SK-N-SH (cell line): ENCODE results near the gene ZNF708. TPM values are rescaled to one million over a fixed set of nuclear protein-coding genes. Genes with fewer than 3 reads are reported as not detected.
"Not testable (repeated sequence)": the region's sequence is repeated elsewhere in the genome, so short reads cannot be mapped to it uniquely, and the experiment has no call there.

Experiments
- CTCF ChIA-PET: fragments of 300-600, 350-600 bp; formaldehyde crosslinking; extraction: SDS; loops from one replicate; lab custom pipeline; 2021; lab: Yijun Ruan, JAX
- POLR2A ChIA-PET: fragments of 350-600 bp; sonication (Branson Sonifier 250); formaldehyde crosslinking; extraction: SDS; loops from one replicate; lab custom pipeline; 2020; ENCODE audit warnings: antibody characterized with exemption, inconsistent platforms; lab: Yijun Ruan, JAX
- DNase-seq: peaks from one replicate; pipeline ENCODE4 v3.0.0; 2012
- H2AFZ ChIP-seq: fragments of 200-600 bp; sonication (generic); 2 replicates; pipeline ENCODE4 v1.8.1; 2016; ENCODE audit warnings: antibody characterized with exemption, mild to moderate bottlenecking, low read depth
- H3F3A ChIP-seq: fragments of 200-600 bp; sonication (generic); replicated peaks from 2 replicates; pipeline ENCODE3; 2016; ENCODE audit warnings: antibody characterized with exemption, mild to moderate bottlenecking; ENCODE audit not compliant: insufficient read depth
- H3K27ac ChIP-seq, 2 experiments: fragments of 200-500 bp in 1 of 2; fragments of 200-600 bp in 1 of 2; sonication (Bioruptor generic) in 1 of 2; sonication (generic), shearing (Covaris generic) in 1 of 2; 2 replicates each; pipeline versions ENCODE4 v1.5.1 to v1.6.1; 2014 to 2016; ENCODE audit warnings: low read depth in 2 of 2, inconsistent platforms in 1 of 2, low read length in 1 of 2, mild to moderate bottlenecking in 1 of 2, mixed read lengths in 1 of 2
- H3K27me3 ChIP-seq: fragments of 200-600 bp; sonication (generic), shearing (Covaris generic); 2 replicates; pipeline ENCODE4 v1.6.1; 2016; ENCODE audit warnings: mixed run types; ENCODE audit not compliant: insufficient read depth
- H3K36me3 ChIP-seq, 2 experiments: fragments of 200-500 bp in 1 of 2; fragments of 200-600 bp in 1 of 2; sonication (Bioruptor generic) in 1 of 2; sonication (generic) in 1 of 2; replicated peaks in 1 of 2; 2 replicates each; pipeline versions ENCODE3 to v1.5.1; 2014 to 2016; ENCODE audit warnings: low read length in 1 of 2, mild to moderate bottlenecking in 1 of 2; ENCODE audit not compliant: insufficient read depth in 2 of 2, control insufficient read depth in 1 of 2
- H3K4me1 ChIP-seq, 2 experiments: fragments of 200-500 bp in 1 of 2; fragments of 200-600 bp in 1 of 2; sonication (Bioruptor generic) in 1 of 2; sonication (generic), shearing (Covaris generic) in 1 of 2; 2 replicates each; pipeline versions ENCODE4 v1.5.1 to v1.6.1; 2014 to 2016; ENCODE audit warnings: low read depth in 1 of 2, low read length in 1 of 2, mixed run types in 1 of 2; ENCODE audit not compliant: insufficient read depth in 2 of 2, control insufficient read depth in 1 of 2
- H3K4me2 ChIP-seq: fragments of 200-600 bp; sonication (generic), shearing (Covaris generic); 2 replicates; pipeline ENCODE4 v1.6.1; 2017; ENCODE audit warnings: mixed run types
- H3K4me3 ChIP-seq, 2 experiments: fragments of 200-500 bp in 1 of 2; fragments of 200-600 bp in 1 of 2; sonication (Bioruptor generic) in 1 of 2; sonication (generic), shearing (Covaris generic) in 1 of 2; 2 replicates each; pipeline versions ENCODE4 v1.5.1 to v1.8.1; 2014 to 2016; ENCODE audit warnings: low read depth in 2 of 2, inconsistent platforms in 1 of 2, low read length in 1 of 2, mild to moderate bottlenecking in 1 of 2, mixed read lengths in 1 of 2, moderate library complexity in 1 of 2
- H3K79me2 ChIP-seq: fragments of 200-600 bp; sonication (generic); 2 replicates; pipeline ENCODE4 v1.8.1; 2017; ENCODE audit warnings: mild to moderate bottlenecking; ENCODE audit not compliant: insufficient read depth
- H3K9ac ChIP-seq: fragments of 200-600 bp; sonication (generic); 2 replicates; pipeline ENCODE4 v1.6.1; 2017; ENCODE audit warnings: mixed run types
- H3K9me2 ChIP-seq: fragments of 200-600 bp; sonication (generic); 2 replicates; pipeline ENCODE4 v1.6.1; 2017; ENCODE audit warnings: mixed run types
- H3K9me3 ChIP-seq: fragments of 200-600 bp; sonication (generic); 2 replicates; pipeline ENCODE4 v1.6.1; 2017; ENCODE audit warnings: mixed run types, mild to moderate bottlenecking, moderate library complexity
- H4K20me1 ChIP-seq: fragments of 200-600 bp; sonication (generic); 2 replicates; pipeline ENCODE4 v1.6.1; 2017; ENCODE audit warnings: mild to moderate bottlenecking, mixed run types; ENCODE audit not compliant: insufficient read depth
- CHD2 ChIP-seq: fragments of 150-350 bp; IDR thresholded peaks from 2 replicates; pipeline ENCODE4 v1.6.1; 2018; ENCODE audit warnings: low read length; ENCODE audit not compliant: partially characterized antibody
- CTCF ChIP-seq: fragments of 200-600 bp; sonication (generic); IDR thresholded peaks from 2 replicates; pipeline ENCODE4 v1.6.1; 2017; ENCODE audit warnings: antibody characterized with exemption, mild to moderate bottlenecking, moderate library complexity
- ELF1 ChIP-seq: IDR thresholded peaks from 2 replicates; pipeline ENCODE4 v1.4.0; 2012
- FOSL2 ChIP-seq: IDR thresholded peaks from 2 replicates; pipeline ENCODE4 v1.4.0; 2012; ENCODE audit warnings: low read depth, mild to moderate bottlenecking, moderate library complexity, borderline replicate concordance
- FOXM1 ChIP-seq: IDR thresholded peaks from 2 replicates; pipeline ENCODE4 v1.4.0; 2012; ENCODE audit warnings: low read depth, mild to moderate bottlenecking
- IRF3 ChIP-seq: fragments of 150-350 bp; IDR thresholded peaks from 2 replicates; pipeline ENCODE4 v1.6.1; 2016; ENCODE audit warnings: mild to moderate bottlenecking, low read depth, low read length
- JUND ChIP-seq: IDR thresholded peaks from 2 replicates; pipeline ENCODE4 v1.4.0; 2012
- MAX ChIP-seq: IDR thresholded peaks from 2 replicates; pipeline ENCODE4 v1.4.0; 2012; ENCODE audit warnings: low read depth
- MXI1 ChIP-seq: IDR thresholded peaks from 2 replicates; pipeline ENCODE4 v1.6.1; 2012; ENCODE audit warnings: mild to moderate bottlenecking, low read depth, low read length, improper control_type of control experiment
- NRF1 ChIP-seq: IDR thresholded peaks from 2 replicates; pipeline ENCODE4 v1.6.1; 2012; ENCODE audit warnings: low read depth, mild to moderate bottlenecking, low read length
- POLR2AphosphoS5 ChIP-seq: IDR thresholded peaks from 2 replicates; pipeline ENCODE4 v1.6.1; 2012; ENCODE audit warnings: low read depth, low read length
- RCOR1 ChIP-seq: fragments of 150-350 bp; IDR thresholded peaks from 2 replicates; pipeline ENCODE4 v1.6.1; 2017; ENCODE audit warnings: antibody characterized with exemption, low read length
- RXRA ChIP-seq: IDR thresholded peaks from 2 replicates; pipeline ENCODE4 v1.4.0; 2012; ENCODE audit warnings: low read depth, mild to moderate bottlenecking, borderline replicate concordance
- SIN3A ChIP-seq: IDR thresholded peaks from 2 replicates; pipeline ENCODE4 v1.6.1; 2012; ENCODE audit warnings: low read depth, mild to moderate bottlenecking, low read length, moderate library complexity, borderline replicate concordance
- SMC3 ChIP-seq: IDR thresholded peaks from 2 replicates; pipeline ENCODE4 v1.6.1; 2012; ENCODE audit warnings: low read depth, low read length, improper control_type of control experiment
- TAF1 ChIP-seq: IDR thresholded peaks from 2 replicates; pipeline ENCODE4 v1.6.1; 2012; ENCODE audit warnings: low read depth, mild to moderate bottlenecking, low read length, moderate library complexity, borderline replicate concordance
- TCF12 ChIP-seq: IDR thresholded peaks from 2 replicates; pipeline ENCODE4 v1.4.0; 2012
- TEAD4 ChIP-seq: IDR thresholded peaks from 2 replicates; pipeline ENCODE4 v1.4.0; 2012; ENCODE audit warnings: mild to moderate bottlenecking, borderline replicate concordance; ENCODE audit not compliant: insufficient read depth
- USF1 ChIP-seq: IDR thresholded peaks from 2 replicates; pipeline ENCODE4 v1.4.0; 2012; ENCODE audit warnings: low read depth, borderline replicate concordance
- USF2 ChIP-seq: fragments of 150-350 bp; IDR thresholded peaks from 2 replicates; pipeline ENCODE4 v1.6.1; 2017; ENCODE audit warnings: antibody characterized with exemption, low read length, low read depth, borderline replicate concordance
- WGBS: methylation state at CpG from one replicate; pipeline ENCODE4 v1.1.6; 2017; ENCODE audit warnings: low lambda C conversion rate; 5-methylcytosine and 5-hydroxymethylcytosine counted together
- polyA plus RNA-seq, 3 experiments: library from polyadenylated mRNA; depleted of rRNA; stranded (reverse); fragments of >200 nt; gene quantifications; 2 replicates each; pipeline ENCODE4 v1.2.3, GENCODE V29; 2012

The ZNF708 gene
- polyA plus RNA-seq, 1 of the 3 experiments (the other 2 are of a cell fraction): 1.0 TPM

- TF ChIP-seq RXRA: no peak
- peak; percentile 34; the same call in 1 of the 2 replicates for TF ChIP-seq FOSL2
- no peak for TF ChIP-seq IRF3
- no peak for TF ChIP-seq MXI1
- TF ChIP-seq NRF1: no peak
- no peak for TF ChIP-seq TEAD4
- no peak for TF ChIP-seq ELF1
- no peak for TF ChIP-seq FOXM1
- no peak for TF ChIP-seq CTCF
- no peak for TF ChIP-seq POLR2AphosphoS5
- no peak for TF ChIP-seq USF1
- TF ChIP-seq RCOR1: no peak
Measured at GRCh38 chr19:21314676-21315075, 14.5 kb downstream of the ZNF708 start (continued).

- Histone ChIP-seq H3K79me2 (peaks cover 58% of the 10 kb centered on the region), H3K36me3 (peaks cover 0 to 20% of the 10 kb centered on the region in 2 experiments)
- H2AFZ ChIP-seq, H3K27ac ChIP-seq, H3K9ac ChIP-seq, POLR2A ChIA-PET, CTCF ChIA-PET, DNase-seq, H3K4me3 ChIP-seq, H3F3A ChIP-seq, H3K9me3 ChIP-seq, H3K9me2 ChIP-seq, H3K27me3 ChIP-seq, H4K20me1 ChIP-seq, H3K4me2 ChIP-seq, H3K4me1 ChIP-seq: not testable (repeated sequence)
- 92% methylated on average over 2 of the region's 2 CpGs for WGBS
Measured at GRCh38 chr19:21312807-21313206, 16.4 kb downstream of the ZNF708 start.

- no peaks in the 10 kb centered on the region for H3K4me1 ChIP-seq
- H3K9ac ChIP-seq: no peak overlapping the region
- H3K9me3 ChIP-seq: 0 out of 2 replicates have a peak, but pooled peaks cover 8% of the 10 kb centered on the region
- H2AFZ ChIP-seq: no peak overlapping the region
- no peak overlapping the region for H3K27ac ChIP-seq
- ChIA-PET CTCF (no interaction called here), POLR2A (no interaction called here)
- no peak overlapping the region for H3K4me2 ChIP-seq
- H4K20me1 ChIP-seq: no peaks in the 10 kb centered on the region
- H3K27me3 ChIP-seq: no peaks in the 10 kb centered on the region
- H3K4me3 ChIP-seq: no peak overlapping the region
- peaks cover 7 to 49% of the 10 kb centered on the region in 2 experiments for H3K36me3 ChIP-seq
- 98% methylated on average over 2 of the region's 2 CpGs for WGBS
- peaks cover 6% of the 10 kb centered on the region for H3F3A ChIP-seq
- peaks cover 37% of the 10 kb centered on the region for H3K79me2 ChIP-seq
- no peak for DNase-seq
- no peaks in the 10 kb centered on the region for H3K9me2 ChIP-seq
- TF ChIP-seq IRF3: no peak
- no peak for TF ChIP-seq MXI1
- TF ChIP-seq SMC3: no peak
- TF ChIP-seq USF1: no peak
- TF ChIP-seq JUND: no peak
- no peak for TF ChIP-seq NRF1
- TF ChIP-seq CHD2: no peak
- no peak for TF ChIP-seq MAX
- TF ChIP-seq RCOR1: no peak
- TF ChIP-seq SIN3A: no peak
- TF ChIP-seq TEAD4: no peak
- TF ChIP-seq USF2: no peak
- no peak for TF ChIP-seq TAF1
- no peak for TF ChIP-seq TCF12
Measured at GRCh38 chr19:21308773-21309172, 20.4 kb downstream of the ZNF708 start.
